Lower leg skin (tissue), 4 donors: ENCODE data around the gene ZNF408. TPM values are rescaled to one million over a fixed set of nuclear protein-coding genes. Genes with fewer than 3 reads are reported as not detected.

Experiments used
- DNase-seq, 2 donors: peaks; one replicate each; pipeline ENCODE4 v3.0.0-alpha.2; 2019; ENCODE audit warnings: low spot score in 2 of 2
- H3K4me3 ChIP-seq: fragments of 200-600 bp; sonication (generic); 2 replicates; pipeline ENCODE4 v1.5.1; 2017; ENCODE audit warnings: mild to moderate bottlenecking, low read depth; ENCODE audit not compliant: poor library complexity, severe bottlenecking
- CTCF ChIP-seq, 3 donors: fragments of 450-650 bp; IDR thresholded peaks; one replicate each; pipeline ENCODE4 v1.5.1; 2016; ENCODE audit warnings: antibody characterized with exemption in 3 of 3, mild to moderate bottlenecking in 3 of 3, moderate library complexity in 2 of 3
- POLR2A ChIP-seq, 2 donors: fragments of 450-650 bp; IDR thresholded peaks; one replicate each; pipeline ENCODE4 v1.6.1; 2016 to 2017; ENCODE audit warnings: antibody characterized with exemption in 2 of 2, mild to moderate bottlenecking in 1 of 2, moderate library complexity in 1 of 2
- WGBS, 2 donors: methylation state at CpG; one replicate each; pipeline ENCODE4 v1.1.5; 2018; 5-methylcytosine and 5-hydroxymethylcytosine counted together
- intact Hi-C: fragments of 100-400 bp; cut with DNase I; formaldehyde crosslinking; loops from one replicate; pipeline ENCODE4 v1.15.0; 2023; ENCODE audit warnings: low total_unique reads
- microRNA-seq, 2 donors: library from miRNA; unstranded; fragments of <30 nt; microRNA quantifications; one replicate each; pipeline ENCODE4, GENCODE V29; 2016; ENCODE audit warnings: borderline replicate concordance in 2 of 2, borderline number of aligned reads in 1 of 2
- total RNA-seq, 4 donors: library from RNA; depleted of rRNA; stranded (reverse); fragments of >200 nt; gene quantifications; one replicate each; pipeline ENCODE4 v1.1.0, GENCODE V29; 2016

The ZNF408 gene
- total RNA-seq, 4 donors from 2014 or later, result 11.2 to 28.9 (median 16.2) TPM

GRCh38 chr11:46743043-46743442 is 42.2 kb downstream of the ZNF408 start:
- WGBS, 2 donors, result 89 to 93% methylated on average over 2 of the region's 2 CpGs
- TF ChIP-seq CTCF (IDR thresholded peaks at IDR 0.05) (no peak), POLR2A (IDR thresholded peaks at IDR 0.05) (no peak)
- H3K4me3 ChIP-seq, result no peak overlapping the region
- DNase-seq, result no peak
- intact Hi-C loops, result no loop called here

GRCh38 chr11:46743693-46744339 is 43.0 kb downstream of the ZNF408 start:
- DNase-seq, result peak in 1 of 2 donors; percentile 48
- WGBS, 2 donors, result 83 to 87% methylated on average over 10 of the region's 10 CpGs
- H3K4me3 ChIP-seq, result no peak overlapping the region
- no peak for TF ChIP-seq POLR2A (IDR thresholded peaks at IDR 0.05)
- TF ChIP-seq CTCF (IDR thresholded peaks at IDR 0.05), result no peak
- intact Hi-C loops, result no loop called here

- WGBS, 2 donors, result 85 to 94% methylated on average over 1 of the region's 1 CpG
- intact Hi-C loops, result no loop called here
- TF ChIP-seq POLR2A (IDR thresholded peaks at IDR 0.05) (no peak), CTCF (IDR thresholded peaks at IDR 0.05) (no peak)
- DNase-seq, result no peak
- H3K4me3 ChIP-seq, result no peak overlapping the region
Observed at GRCh38 chr11:46745328-46745727, 44.5 kb downstream of the ZNF408 start.

GRCh38 chr11:46745995-46746394 is 45.2 kb downstream of the ZNF408 start:
- DNase-seq, result no peak
- H3K4me3 ChIP-seq, result no peak overlapping the region
- WGBS, 2 donors, result 88 to 93% methylated on average over 3 of the region's 3 CpGs
- TF ChIP-seq POLR2A (IDR thresholded peaks at IDR 0.05) (no peak), CTCF (IDR thresholded peaks at IDR 0.05) (no peak)
- intact Hi-C loops, result no loop called here

GRCh38 chr11:46747150-46747549 is 46.3 kb downstream of the ZNF408 start:
- WGBS, 2 donors, result 93 to 95% methylated on average over 6 of the region's 6 CpGs
- TF ChIP-seq CTCF (IDR thresholded peaks at IDR 0.05), result no peak
- no peak for TF ChIP-seq POLR2A (IDR thresholded peaks at IDR 0.05)
- intact Hi-C loops, result no loop called here
- no peak overlapping the region for H3K4me3 ChIP-seq
- peak in 1 of 2 donors; percentile 17 for DNase-seq

Small RNA genes lying within 50 kb of the gene (microRNA-seq; reads per million reads assigned to microRNA genes)
- 0 to 2.7 reads per million in 2 donors for gene MIR5582

Other genes with a start within 250 kb of the ZNF408 start
- gene AMBRA1, start 107.0 kb upstream of the ZNF408 start, total RNA-seq, result 10 to 100 TPM; 31.5 to 67.5 (median 36.2) TPM
- gene HARBI1, start 83.8 kb upstream of the ZNF408 start, total RNA-seq, result 1 to 10 TPM; 3.0 to 6.5 (median 4.8) TPM
- 100 to 1,000 TPM in 2 of 4 donors, 10 to 100 TPM in 2; 42.0 to 151 (median 98.0) TPM for gene ATG13, start 83.5 kb upstream of the ZNF408 start, total RNA-seq
- gene ARHGAP1, start 412 bp upstream of the ZNF408 start, total RNA-seq, result 10 to 100 TPM; 56.4 to 70.6 (median 64.3) TPM
- gene F2, start 18.2 kb downstream of the ZNF408 start, total RNA-seq, result not detected
- gene CKAP5, start 145.2 kb downstream of the ZNF408 start, total RNA-seq, result 10 to 100 TPM; 29.3 to 36.2 (median 31.3) TPM
- gene LRP4, start 217.5 kb downstream of the ZNF408 start, total RNA-seq, result 100 to 1,000 TPM in 3 of 4 donors, 10 to 100 TPM in 1; 65.5 to 164 (median 111) TPM
- 10 to 100 TPM; 47.5 to 87.6 (median 57.7) TPM for gene CSTPP1, start 235.7 kb downstream of the ZNF408 start, total RNA-seq